ENCODE data around the gene HS3ST3B1.

DNA sequence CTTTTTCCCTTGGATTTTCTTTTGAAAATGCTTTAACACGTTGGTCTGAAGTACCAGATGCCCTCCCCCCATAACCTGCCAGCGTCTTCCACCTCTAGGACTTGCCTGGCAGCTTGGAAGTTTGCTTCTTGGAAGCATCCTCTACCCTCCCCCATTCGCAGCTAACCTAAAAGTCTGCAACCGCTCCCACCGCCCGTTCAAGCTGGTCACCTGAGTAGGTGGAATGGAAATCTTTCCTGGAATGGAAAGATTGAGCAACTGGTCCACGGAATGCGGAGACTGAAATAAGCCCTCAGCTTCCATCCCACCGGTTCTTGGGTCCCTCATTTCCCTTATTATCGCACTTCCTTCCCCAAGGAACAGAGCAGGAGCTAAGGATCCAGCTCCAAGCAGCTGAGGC lies 31.4 kb downstream of the HS3ST3B1 start:
- TF ChIP-seq, protein P1, sequence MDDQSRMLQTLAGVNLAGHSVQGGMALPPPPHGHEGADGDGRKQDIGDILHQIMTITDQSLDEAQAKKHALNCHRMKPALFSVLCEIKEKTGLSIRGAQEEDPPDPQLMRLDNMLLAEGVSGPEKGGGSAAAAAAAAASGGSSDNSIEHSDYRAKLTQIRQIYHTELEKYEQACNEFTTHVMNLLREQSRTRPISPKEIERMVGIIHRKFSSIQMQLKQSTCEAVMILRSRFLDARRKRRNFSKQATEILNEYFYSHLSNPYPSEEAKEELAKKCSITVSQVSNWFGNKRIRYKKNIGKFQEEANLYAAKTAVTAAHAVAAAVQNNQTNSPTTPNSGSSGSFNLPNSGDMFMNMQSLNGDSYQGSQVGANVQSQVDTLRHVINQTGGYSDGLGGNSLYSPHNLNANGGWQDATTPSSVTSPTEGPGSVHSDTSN (CRISPR knock-in tag; IDR thresholded peaks at IDR 0.05), result no peak
- TF ChIP-seq ZNF175 (tag by site-specific recombination; IDR thresholded peaks at IDR 0.05), result no peak
- TF ChIP-seq CTCF (tag by site-specific recombination; IDR thresholded peaks at IDR 0.05), result no peak
- no peak for TF ChIP-seq SP3 (tag by site-specific recombination; IDR thresholded peaks at IDR 0.05)
- TF ChIP-seq ZNF354C (tag by site-specific recombination; IDR thresholded peaks at IDR 0.05; ENCODE audit: borderline replicate concordance, low read depth), result no peak
